Measurements from ENCODE around the gene INSIG2.

The INSIG2 gene

DNA sequence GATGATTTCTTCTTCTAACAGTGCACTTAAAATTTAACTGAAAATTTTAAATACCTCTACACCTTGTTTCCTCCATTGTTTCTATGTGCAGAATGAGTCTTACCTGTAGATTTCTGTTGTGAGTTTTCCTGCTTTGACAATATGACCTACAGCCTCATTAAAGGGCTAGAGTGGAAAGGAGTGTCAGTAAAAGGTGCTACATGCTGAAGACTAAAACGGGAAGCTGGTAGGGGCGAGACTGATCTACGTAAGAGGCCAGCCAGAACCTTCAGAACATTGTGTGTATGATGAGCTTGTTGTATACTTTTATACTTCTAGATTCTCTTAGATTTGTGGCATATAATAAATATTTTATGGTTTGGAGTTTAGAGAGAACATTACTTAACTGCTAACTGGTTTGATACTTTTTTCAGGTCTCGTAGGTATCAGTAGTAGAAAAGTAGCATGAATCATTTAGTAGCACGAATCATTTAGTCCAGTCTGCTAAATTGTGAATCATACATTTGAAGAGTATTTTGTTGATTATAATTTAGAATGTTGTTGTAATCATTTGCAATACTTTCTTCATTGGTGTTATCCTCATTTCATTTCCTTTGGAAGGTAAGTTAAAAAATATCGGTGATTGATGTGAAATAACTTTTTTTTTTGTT is 14.3 kb downstream of the INSIG2 start:
- DNase-seq, result no peak

DNA sequence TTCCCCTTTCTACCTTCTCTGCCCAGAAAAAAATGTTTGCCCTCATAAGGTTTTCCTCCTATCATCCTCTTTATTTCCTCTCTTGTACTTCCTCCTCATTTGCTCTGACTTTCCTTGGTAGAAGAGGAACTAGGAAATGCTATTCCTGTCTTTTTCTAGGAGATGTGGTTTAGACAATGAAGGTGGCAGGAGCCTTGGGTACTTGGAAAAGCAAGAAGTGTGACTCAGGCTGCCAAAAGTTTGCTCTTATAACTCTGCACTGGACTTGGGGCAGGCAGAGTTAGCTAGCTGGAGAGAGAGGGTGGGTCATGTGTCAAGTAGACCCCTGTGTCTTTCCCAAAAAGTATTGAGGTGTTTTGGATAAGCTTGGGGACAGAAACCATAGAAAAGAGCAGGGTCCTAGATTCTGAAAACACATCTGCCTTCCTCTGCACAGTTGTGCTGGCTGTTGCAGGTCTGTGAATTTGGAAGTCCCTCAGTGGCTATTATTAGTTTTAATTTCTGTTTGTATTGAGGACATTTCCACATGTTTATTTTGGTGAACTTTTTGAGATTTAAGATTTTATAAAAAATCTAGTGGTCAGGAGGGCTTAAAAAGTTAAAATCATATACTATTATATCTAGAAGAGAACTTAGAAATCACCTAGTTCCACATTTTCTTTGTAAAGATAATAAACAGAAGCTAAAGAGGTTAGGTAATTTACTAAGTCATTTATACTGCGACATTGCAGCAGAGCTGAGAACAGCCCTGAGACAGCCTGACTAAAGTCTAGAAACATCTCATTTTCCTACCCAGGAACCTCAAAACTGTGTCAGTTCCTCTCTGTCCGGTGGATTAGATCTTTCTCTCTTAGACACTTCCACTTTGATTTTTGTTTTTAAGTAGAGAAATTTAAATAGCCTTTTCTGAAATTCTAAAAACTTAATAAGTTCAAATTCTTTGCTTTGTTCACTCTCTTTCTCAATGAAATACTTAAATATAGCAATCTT is 16.0 kb downstream of the INSIG2 start:
- DNase-seq, result no peak

DNA sequence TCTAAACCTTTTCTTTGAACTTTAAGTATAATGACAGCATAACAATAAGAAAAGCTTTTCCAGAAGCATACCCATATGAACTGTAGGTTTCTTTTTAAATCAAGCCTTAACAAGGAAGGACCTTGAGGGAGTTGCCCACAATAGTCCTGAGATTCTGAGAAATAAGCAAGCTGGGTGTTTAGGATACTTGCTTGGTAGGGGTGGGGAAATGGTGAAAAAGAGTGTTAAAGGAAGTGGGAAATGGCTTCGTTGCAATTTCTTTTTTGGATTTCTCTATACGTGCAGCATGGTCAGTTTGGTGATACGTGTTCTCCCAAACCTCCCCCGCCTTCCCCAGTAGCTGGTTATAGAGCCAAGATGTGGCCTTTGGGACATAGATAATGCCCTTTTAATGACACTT is 17.2 kb downstream of the INSIG2 start:
- no peak for DNase-seq

DNA sequence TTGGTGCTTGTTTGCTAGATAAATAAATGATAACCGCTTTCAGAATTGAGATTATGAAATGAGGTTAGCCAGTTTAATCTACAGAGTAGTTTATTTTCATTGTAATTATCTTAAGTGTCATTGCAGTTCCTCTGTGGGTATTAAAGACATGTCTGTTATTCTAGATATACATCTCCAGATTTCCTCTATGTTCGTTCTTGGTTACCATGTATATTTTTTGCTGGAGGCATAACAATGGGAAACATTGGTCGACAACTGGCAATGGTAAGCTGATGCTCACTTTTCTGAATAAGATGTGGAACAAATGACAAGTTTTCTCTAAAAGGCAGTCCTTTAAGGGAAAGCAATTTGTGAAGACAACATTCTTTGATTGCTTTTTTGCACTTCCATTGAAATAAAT is 18.7 kb downstream of the INSIG2 start:
- no peak for DNase-seq

DNA sequence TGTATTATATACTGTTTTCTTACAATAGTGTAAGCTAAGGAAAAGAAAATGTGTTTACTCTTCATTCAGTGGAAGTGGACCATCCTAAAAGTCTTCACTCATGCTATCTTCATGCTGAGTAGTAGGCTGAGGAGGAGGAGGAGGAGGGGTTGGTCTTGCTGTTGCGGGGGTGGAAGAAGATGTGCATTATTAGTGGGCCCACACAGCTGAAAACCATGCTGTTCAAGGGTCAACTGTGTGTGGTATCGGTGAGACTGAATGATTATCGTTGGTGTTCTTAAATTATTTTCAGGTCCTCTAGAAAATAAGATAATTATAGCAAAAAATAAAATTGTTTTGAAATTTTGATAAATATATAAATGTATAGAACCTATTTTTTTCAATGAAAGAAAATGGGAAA is 22.0 kb downstream of the INSIG2 start:
- DNase-seq, result no peak

DNA sequence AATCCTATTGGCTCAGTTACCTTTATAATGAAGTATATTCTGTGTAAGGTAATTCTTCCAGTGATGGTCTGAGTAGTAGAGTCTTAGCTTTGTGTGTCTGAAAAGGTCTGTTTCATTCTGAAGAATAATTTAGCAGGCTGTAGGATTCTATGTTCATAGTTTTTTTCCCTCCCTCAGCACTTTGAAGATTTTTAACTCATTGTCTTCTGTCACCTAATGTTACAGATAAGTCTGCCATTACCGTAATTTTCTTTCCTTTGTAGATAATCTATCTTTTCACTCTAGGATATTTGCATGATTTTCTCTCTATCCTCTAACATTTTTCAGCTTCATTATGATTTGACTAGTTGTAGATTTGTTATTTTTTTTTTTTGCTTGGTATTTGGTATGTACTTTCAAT is 22.7 kb downstream of the INSIG2 start:
- DNase-seq, result no peak

DNA sequence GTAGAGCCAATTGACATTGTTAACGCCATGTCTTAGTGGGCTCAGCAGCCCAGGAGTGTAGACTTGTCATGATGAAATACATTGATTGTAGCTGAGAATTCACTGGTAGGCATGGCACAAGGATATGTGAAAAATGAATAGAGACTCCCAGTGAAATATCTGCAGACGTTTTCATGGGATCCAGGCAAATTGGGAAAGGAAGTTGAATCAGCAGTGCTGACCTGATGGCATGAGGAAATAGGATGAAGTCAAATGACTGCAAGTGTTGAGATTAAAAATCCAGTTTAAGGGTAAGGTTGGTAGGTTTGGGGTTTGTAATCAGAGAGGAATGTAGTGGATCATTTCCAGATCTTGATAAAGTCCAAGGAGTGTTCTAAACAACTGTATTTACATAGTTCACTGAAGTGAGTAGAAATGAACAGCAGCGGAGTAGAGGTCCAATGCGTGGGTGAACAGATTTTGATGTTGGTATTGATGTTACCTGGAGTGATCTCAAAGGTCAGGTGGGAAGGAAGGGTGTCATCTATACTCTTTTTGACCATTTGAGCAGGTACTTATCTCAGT is 24.6 kb downstream of the INSIG2 start:
- no peak for DNase-seq

DNA sequence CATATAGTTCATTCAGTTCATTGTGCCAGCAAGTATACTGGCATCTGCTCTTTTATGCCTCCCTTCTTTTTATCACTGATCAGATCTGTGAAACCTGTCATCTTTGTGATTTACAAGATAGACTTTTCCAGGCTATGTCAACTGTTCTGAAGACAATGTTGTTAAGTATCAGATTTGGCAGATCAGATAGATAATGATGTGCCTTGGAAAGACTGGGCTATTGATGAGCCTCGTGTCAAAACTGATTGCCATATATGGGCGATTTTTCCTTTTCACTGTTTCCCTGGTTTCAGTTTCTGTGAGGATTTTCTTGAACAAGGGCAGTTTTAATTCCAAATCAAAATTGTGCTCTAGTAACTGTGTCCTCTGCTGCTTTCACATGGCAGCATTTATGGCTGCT is 26.6 kb downstream of the INSIG2 start:
- no peak for DNase-seq

DNA sequence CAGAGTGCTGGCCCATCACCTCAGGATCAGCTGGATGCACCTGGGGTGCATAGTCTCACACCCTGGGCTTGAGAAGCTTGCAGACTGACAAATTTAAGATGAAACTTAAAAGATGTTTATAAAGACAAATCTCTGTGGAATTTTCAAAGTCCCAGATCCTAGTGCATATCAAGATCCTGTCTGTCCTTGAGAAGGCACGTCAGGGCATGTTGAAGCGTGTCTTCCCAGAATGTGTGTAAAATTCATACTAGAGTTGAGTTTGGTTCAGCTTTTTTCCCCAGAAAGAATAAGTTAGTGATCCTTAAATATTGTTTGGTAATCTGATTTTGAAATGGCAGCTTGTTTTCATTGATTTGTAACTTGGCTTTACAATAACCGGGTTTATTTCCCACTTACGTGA is 27.5 kb downstream of the INSIG2 start:
- DNase-seq, result no peak

DNA sequence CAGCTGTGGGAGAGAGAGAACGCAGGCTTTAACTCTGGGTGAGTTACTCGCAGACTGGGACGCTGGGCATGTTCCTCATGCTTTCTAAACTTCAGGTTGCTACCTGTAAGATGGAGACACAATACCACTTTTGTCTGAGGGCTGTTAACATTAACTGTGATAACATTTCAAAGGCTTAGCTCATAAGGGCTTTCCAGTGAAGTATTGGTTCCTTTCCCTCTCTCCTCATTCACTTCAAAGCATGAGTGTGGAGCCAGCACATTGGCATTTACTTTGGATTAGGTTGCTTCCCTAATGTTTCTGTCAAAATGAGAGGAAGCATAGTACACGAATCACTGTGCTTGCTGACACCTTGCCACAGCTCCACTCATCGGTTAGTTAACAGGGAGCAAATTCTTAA is 30.2 kb downstream of the INSIG2 start:
- no peak for DNase-seq

DNA sequence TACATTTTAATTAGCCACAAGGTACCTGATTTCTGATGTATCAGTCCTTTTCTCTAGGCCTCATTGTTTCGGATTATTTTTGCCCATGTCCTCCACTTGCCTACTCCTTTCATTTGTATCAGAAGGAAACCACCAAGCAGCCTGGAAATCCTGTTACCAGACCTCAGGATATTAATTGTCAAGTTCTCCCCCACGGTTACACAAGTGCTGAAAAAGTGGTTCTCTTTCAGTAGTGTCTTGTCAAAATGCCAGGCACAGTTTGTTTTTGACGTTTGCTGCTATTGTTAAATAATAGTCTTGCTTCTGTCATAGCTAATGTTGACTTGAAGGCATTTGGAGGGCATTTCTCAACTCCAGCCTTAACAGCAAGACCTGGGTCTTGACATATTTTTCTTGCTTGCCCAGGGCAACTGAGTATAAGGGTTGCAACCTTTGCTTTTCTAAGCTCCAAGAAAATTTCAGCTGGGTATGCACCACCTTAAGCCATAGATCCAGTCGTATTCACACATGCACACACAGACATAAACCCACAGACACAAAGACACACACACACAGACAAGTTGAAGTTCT is 31.0 kb downstream of the INSIG2 start:
- no peak for DNase-seq

DNA sequence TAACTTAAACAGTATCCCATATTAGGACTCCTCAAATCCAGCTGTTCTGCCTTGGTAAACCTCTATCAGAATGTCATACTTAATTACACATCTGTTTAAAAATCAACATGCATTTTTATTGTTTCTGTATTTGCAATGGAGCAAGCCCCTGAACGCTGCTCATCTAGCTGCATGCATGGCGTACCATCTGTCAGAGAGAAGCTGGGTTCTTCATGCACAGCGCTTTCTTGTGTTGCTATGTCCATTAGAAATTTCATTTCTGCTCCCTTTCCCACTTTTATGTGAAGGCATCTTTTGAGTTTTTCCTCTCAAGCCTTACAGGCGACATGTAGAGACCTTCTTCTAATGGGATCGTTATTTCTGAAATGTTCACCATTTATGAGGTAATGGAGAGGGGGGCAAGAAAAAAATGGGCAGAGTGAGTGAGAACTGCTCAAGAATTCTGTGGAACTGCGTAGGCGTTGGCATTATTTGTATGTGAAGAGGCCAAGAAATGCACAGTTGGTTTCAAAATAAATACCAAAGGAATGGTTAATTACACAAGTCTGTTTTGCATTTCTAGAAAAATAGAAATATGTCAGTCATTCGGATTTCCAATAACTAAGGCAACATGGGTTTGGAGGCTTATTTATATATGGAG is 31.6 kb downstream of the INSIG2 start:
- no peak for DNase-seq

DNA sequence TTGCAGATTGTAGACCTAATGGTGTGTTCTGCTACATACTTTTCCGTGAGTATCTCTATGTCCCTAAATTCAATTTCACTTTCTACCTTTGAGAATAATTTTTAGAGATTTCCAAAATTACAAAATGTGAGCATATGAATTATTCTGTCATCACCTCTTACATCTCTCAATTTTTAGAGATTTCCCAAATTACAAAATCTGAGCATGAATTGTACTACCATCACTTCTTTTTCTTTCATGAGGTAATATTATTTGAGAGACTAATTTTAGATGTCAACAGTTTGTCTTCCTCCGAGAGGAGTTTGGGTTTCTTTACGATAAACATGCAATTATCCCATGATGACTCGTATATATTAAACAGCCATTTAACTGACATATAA is 32.1 kb downstream of the INSIG2 start:
- DNase-seq, result no peak

DNA sequence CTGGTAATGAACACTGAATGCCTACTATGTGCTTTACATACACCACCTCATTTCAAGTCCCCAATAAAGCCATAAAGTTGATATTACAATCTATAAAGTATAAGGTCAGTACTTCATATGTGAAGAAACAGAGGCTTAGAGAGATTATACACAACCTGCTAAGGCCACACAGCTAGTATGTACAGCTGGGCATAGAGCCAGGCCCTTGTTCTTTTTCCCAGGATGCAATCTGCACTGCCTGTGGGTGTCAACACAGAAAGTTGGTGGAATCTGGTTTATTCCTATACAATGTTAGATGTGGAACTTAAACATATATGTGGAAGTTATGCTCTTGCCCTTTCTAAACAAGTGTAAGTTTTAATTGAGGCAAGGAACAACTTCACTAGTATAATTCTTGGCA is 32.8 kb downstream of the INSIG2 start:
- peak; percentile 13 for DNase-seq

DNA sequence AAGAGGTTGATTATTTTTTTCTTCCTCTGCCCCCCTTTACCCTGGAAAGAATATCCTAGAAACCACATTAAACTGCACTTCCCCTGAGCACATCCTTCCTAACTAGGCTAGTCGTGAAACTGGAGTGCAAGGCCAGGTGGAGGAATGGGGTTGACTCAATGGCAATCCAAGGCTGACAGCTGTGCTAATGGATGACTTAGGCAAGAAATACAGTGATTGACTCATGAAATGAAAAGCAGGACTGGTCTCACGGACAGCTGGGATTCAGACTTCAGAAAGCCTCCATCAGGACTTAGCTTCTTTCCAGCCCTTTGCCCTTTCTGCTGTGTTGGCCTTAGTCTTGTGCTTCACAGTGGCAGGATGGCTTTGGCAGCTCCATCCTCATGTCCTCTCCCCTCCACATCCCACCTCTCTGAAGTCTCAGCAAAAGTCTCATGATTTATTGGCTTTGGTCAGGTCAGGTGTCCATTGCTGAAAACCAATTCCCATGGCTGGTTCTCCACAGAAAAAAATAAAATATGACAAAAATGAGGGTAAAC is 33.8 kb downstream of the INSIG2 start:
- no peak for DNase-seq

DNA sequence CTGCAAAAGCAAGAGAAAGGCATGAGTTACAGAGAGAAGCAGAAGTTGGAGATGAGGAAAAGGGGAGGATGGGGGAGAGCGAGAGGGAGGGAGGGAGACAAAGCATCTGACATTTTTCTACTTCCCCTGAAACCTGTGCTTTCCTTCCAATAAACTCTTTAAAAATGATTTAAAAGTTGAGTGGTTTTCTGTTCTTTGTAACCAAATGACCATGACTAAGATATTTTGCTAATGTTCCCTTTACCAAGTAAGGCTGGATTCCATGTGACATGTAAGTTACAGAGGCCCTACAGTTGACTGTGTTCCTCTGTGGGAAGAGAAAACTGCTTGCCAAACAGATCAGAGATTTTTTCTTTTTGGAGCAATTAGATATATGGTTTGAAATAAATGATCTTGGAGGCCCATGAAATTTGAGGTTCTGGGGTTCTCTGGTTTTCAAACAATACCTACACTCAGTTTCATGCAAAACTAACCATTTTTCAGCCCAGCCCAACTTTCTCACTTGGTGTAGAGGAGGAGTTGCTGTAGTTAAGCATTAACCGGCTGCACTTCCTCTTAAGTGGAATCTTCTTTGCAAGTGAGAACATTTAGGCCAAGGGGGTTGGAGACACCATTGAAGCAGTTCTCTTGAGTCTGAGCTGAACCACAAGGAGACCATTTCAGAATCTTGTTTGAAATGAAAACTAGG is 34.5 kb downstream of the INSIG2 start:
- DNase-seq, result no peak

DNA sequence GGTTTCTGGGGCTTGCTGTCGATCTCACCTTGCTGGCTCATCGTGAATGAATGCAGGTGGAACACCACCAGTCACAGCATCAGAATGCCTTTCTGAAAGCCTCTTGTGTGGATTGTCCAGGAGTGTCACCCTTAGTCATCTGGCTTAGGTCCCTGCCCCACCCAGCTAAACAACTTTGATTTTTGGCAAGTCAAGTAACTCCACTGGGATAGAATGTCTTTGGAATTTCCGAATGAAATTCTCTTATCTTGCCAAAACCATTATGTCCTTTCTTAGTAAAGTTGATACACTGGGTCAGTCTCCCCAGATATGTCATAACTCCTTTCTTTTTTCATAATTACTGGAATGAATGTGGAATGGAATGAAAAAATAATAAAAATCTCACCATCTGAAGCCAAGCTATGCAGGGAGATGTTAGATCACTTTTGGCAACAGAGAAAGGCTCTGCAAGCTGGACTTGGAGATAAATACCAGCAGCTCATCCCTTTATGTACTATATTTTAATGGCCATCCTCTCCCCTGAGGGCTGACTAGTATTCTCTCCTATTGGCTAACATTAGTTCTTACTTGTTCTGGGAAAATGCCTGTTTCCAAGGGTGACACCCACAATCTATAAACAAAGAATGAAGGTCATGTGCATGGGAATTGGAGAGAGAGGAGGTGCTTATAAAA is 35.4 kb downstream of the INSIG2 start:
- peak; percentile 19 for DNase-seq

DNA sequence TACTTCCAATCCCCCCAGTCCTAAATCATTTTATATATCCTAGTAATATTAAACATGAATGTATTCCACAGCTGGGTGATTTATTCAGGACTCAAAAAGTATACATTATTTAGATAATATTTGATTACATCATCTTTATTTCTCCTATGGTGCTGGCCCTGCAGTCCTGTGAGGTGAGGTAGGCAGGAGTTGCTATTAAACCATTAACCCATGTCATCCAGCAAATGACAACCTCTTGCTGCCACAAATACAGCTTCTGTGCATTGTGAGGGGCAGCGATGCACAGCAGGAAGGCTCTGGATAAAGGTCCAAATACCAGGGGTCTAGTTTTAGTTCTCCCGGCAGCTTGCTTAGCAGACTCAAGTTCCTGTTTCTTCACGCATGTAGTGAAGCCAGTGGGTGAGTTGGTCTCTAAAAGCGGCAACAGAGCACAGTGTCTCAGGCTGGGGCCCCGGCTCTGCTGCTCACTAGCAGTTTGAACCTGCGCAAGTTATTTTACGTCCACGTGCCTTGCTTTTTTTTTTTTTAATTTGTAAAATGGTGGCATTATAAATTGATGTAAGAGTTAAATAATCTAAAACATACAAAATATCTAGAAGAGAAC is 36.1 kb downstream of the INSIG2 start:
- DNase-seq, result no peak

DNA sequence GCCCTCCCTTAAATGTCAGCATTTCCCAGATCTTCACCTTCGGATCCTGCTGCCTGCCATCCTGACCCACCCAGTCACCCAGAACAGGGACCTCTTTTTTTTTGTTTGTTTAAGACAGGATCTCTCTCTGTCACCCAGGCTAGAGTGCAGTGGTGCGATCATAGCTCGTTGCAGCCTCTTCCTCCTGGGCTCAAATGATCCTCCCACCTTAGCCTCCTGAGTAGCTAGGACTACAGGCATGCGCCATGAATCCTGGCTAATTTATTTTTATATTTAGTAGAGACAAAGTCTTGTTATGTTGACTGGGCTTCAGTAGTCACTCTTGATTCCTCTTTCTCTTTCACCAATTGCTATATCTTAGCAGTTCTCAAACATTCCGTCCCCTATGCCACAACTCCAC is 39.0 kb downstream of the INSIG2 start:
- DNase-seq, result no peak

DNA sequence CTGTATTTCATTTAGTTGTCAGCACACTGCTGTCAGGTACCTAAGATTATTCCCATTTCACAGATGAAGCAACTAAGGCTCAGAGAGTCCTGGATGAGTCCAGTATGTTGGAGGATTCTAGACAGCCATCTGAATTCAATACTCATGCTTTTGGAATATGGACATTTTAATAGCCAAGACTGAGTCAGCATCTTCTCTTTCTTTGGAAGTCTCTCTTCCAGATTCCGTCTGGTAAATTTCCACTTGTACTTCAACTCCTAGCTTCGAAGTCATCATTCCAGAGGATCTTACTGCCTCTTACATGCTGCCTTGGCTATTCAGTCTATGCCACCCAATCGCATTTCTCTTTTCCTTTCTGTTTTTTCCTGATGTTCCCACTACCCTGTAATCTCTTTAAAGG is 40.6 kb downstream of the INSIG2 start:
- DNase-seq, result no peak

DNA sequence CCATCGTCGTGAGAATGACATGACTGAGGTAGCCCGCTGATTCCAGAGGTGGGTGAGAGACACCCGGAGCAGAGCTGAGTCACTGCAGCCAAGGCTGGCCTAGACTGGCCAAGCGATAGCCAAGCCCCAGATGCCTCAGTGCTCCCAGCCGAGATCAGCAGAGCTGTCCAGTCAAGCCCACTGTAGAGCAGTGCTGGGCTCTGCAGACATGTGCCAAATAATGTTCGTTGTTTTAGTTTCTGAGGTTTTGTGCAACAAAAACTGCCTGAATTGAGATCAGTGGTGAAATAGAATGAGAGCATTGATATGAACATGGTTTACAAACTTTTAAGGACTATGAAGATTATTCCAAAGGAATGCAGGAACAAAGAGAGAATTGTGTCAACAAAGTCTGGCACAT is 42.1 kb downstream of the INSIG2 start:
- no peak for DNase-seq

Measured in eye (tissue), 1 donor.